Ishikawa (cell line): ENCODE results near the gene VEGFD.

Source experiments
- EGR1 ChIP-seq: IDR thresholded peaks from 2 replicates; pipeline ENCODE4 v1.6.1; 2012
- TAF1 ChIP-seq: IDR thresholded peaks from 2 replicates; pipeline ENCODE4 v1.6.1; 2012; ENCODE audit warnings: low read depth, mild to moderate bottlenecking

DNA sequence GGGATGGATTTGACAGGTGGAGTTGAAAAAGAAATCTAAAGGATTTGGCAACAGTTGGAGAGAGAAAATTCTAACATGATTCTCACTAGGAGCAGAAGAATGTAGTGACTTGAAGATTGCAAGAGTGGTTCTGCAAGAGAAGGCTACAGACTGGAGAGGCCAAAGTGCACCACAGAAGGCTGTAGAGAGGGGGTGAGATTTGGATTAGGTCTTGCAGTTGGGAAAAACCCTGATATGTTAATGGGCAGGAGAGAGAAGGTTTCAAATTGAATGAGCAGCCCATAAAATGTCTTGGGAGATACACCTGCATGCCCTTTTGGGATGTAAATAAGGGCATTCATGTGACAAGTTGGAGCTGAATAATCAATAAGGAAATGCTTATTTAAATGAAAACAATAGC, 14.7 kb upstream of the VEGFD start:
- TF ChIP-seq TAF1 (no peak), EGR1 (no peak)
